Smooth muscle cell (in vitro differentiated cells): ENCODE measurements around the gene DNAJC12. TPM values are rescaled to one million over a fixed set of nuclear protein-coding genes. Genes with fewer than 3 reads are reported as not detected.
"Not testable (repeated sequence)": the region's sequence is repeated elsewhere in the genome, so short reads cannot be mapped to it uniquely, and the experiment has no call there.

Source experiments
- DNase-seq: peaks from one replicate; lab custom pipeline; 2025; ENCODE audit not compliant: unreplicated experiment; lab: John Stamatoyannopoulos, UW
- H2AFZ ChIP-seq: fragments of 200-600 bp; sonication (generic); 2 replicates; pipeline ENCODE4 v1.6.0; 2016; ENCODE audit warnings: antibody characterized with exemption, low read depth, mild to moderate bottlenecking
- H3F3A ChIP-seq: fragments of 200-600 bp; sonication (generic); 2 replicates; pipeline ENCODE4 v1.6.0; 2017; ENCODE audit warnings: antibody characterized with exemption, low read depth
- H3K27ac ChIP-seq: fragments of 200-600 bp; sonication (generic); 2 replicates; pipeline ENCODE4 v1.5.1; 2016; ENCODE audit warnings: low read depth, mild to moderate bottlenecking
- H3K27me3 ChIP-seq: fragments of 200-600 bp; sonication (generic); 2 replicates; pipeline ENCODE4 v1.6.1; 2016; ENCODE audit warnings: low read depth, mild to moderate bottlenecking
- H3K36me3 ChIP-seq: fragments of 200-600 bp; sonication (generic); 2 replicates; pipeline ENCODE4 v1.5.1; 2016; ENCODE audit warnings: low read depth
- H3K4me1 ChIP-seq: fragments of 200-600 bp; sonication (generic); 2 replicates; pipeline ENCODE4 v1.5.1; 2016; ENCODE audit warnings: low read depth
- H3K4me2 ChIP-seq: fragments of 200-600 bp; sonication (generic); 2 replicates; pipeline ENCODE4 v1.6.0; 2016; ENCODE audit warnings: mild to moderate bottlenecking
- H3K4me3 ChIP-seq: fragments of 200-600 bp; sonication (generic); 2 replicates; pipeline ENCODE4 v1.5.1; 2016; ENCODE audit warnings: mild to moderate bottlenecking
- H3K79me2 ChIP-seq: fragments of 200-600 bp; sonication (generic); 2 replicates; pipeline ENCODE4 v1.6.0; 2016; ENCODE audit warnings: low read depth, mild to moderate bottlenecking
- H3K9ac ChIP-seq: fragments of 200-600 bp; sonication (generic); 2 replicates; pipeline ENCODE4 v1.6.0; 2016; ENCODE audit warnings: low read depth
- H3K9me3 ChIP-seq: fragments of 200-600 bp; sonication (generic); replicated peaks from 2 replicates; pipeline ENCODE4 v1.5.1; 2016; ENCODE audit warnings: low read depth
- H4K20me1 ChIP-seq: fragments of 200-600 bp; sonication (generic); 2 replicates; pipeline ENCODE4 v1.6.0; 2016; ENCODE audit warnings: low read depth
- WGBS: methylation state at CpG from one replicate; pipeline ENCODE4 v1.1.7; 2016; ENCODE audit warnings: low lambda C conversion rate; 5-methylcytosine and 5-hydroxymethylcytosine counted together
- polyA plus RNA-seq: library from polyadenylated mRNA; unstranded; fragments of >200 nt; fragmentation: Nextera tagmentation; extraction: Ambion mirVana; gene quantifications from 2 replicates; pipeline ENCODE4 v1.2.1, GENCODE V29; 2016
- total RNA-seq: library from RNA; depleted of rRNA; stranded (reverse); fragments of >200 nt; gene quantifications from 2 replicates; pipeline ENCODE4 v1.2.3, GENCODE V29; 2014
- TF ChIP-seq, protein P1 (sequence below): fragments of 200-600 bp; sonication (generic); IDR thresholded peaks from 2 replicates; pipeline ENCODE4 v1.5.1; 2017; ENCODE audit warnings: borderline replicate concordance, mild to moderate bottlenecking, antibody characterized with exemption; ENCODE audit not compliant: insufficient read depth, poor library complexity, severe bottlenecking

DNAJC12 gene
- total and polyA plus RNA-seq, 2 experiments from 2014 or later: 0.82 to 2.1 TPM

GRCh38 chr10:67883710-67884312 lies 45.8 kb upstream of the DNAJC12 start:
- Histone ChIP-seq H3F3A (peaks cover 6% of the 10 kb centered on the region), H2AFZ (peak overlapping the region; percentile 92), H3K9ac (peak overlapping the region; percentile 73), H3K27me3 (no peaks in the 10 kb centered on the region), H3K79me2 (peaks cover 30% of the 10 kb centered on the region), H3K4me3 (peak overlapping the region; percentile 87), H3K36me3 (peaks cover under 1% of the 10 kb centered on the region), H4K20me1 (peaks cover 21% of the 10 kb centered on the region), H3K9me3 (no peaks in the 10 kb centered on the region), H3K27ac (peak overlapping the region; percentile 79), H3K4me1 (peaks cover 9% of the 10 kb centered on the region), H3K4me2 (peak overlapping the region; percentile 99)
- DNase-seq: no peak
- 42% methylated on average over 13 of the region's 13 CpGs for WGBS
- TF ChIP-seq, protein P1, sequence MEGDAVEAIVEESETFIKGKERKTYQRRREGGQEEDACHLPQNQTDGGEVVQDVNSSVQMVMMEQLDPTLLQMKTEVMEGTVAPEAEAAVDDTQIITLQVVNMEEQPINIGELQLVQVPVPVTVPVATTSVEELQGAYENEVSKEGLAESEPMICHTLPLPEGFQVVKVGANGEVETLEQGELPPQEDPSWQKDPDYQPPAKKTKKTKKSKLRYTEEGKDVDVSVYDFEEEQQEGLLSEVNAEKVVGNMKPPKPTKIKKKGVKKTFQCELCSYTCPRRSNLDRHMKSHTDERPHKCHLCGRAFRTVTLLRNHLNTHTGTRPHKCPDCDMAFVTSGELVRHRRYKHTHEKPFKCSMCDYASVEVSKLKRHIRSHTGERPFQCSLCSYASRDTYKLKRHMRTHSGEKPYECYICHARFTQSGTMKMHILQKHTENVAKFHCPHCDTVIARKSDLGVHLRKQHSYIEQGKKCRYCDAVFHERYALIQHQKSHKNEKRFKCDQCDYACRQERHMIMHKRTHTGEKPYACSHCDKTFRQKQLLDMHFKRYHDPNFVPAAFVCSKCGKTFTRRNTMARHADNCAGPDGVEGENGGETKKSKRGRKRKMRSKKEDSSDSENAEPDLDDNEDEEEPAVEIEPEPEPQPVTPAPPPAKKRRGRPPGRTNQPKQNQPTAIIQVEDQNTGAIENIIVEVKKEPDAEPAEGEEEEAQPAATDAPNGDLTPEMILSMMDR: no peak

- H3K4me3 ChIP-seq: no peak overlapping the region
- TF ChIP-seq, protein P1: no peak
- no peak overlapping the region for H3K27ac ChIP-seq
- DNase-seq: no peak
- no peaks in the 10 kb centered on the region for H3F3A ChIP-seq
- H3K4me2 ChIP-seq: no peak overlapping the region
- no peak overlapping the region for H3K9ac ChIP-seq
- no peaks in the 10 kb centered on the region for H3K27me3 ChIP-seq
- H3K36me3 ChIP-seq: no peaks in the 10 kb centered on the region
- H3K4me1 ChIP-seq: no peaks in the 10 kb centered on the region
- H3K79me2 ChIP-seq: no peaks in the 10 kb centered on the region
- H3K9me3 ChIP-seq: no peaks in the 10 kb centered on the region
- H2AFZ ChIP-seq: no peak overlapping the region
- no peaks in the 10 kb centered on the region for H4K20me1 ChIP-seq
- 93% methylated on average over 7 of the region's 7 CpGs for WGBS
Observed at GRCh38 chr10:67878133-67878532, 40.1 kb upstream of the DNAJC12 start.

GRCh38 chr10:67877421-67877820 lies 39.4 kb upstream of the DNAJC12 start:
- not testable (repeated sequence) for H3K27me3 ChIP-seq, DNase-seq, H3K9ac ChIP-seq, H3K27ac ChIP-seq, H4K20me1 ChIP-seq, H3K9me3 ChIP-seq, H3K4me2 ChIP-seq, H3K4me3 ChIP-seq, H3K36me3 ChIP-seq, H3K4me1 ChIP-seq, H3F3A ChIP-seq, H2AFZ ChIP-seq, H3K79me2 ChIP-seq
- WGBS: 99% methylated on average over 11 of the region's 11 CpGs

GRCh38 chr10:67875340-67876238 lies 37.6 kb upstream of the DNAJC12 start:
- Histone ChIP-seq H3K27ac (no peak overlapping the region), H3K4me1 (no peaks in the 10 kb centered on the region), H3F3A (no peaks in the 10 kb centered on the region), H4K20me1 (no peaks in the 10 kb centered on the region), H3K79me2 (no peaks in the 10 kb centered on the region), H2AFZ (no peak overlapping the region), H3K9me3 (no peaks in the 10 kb centered on the region), H3K27me3 (no peaks in the 10 kb centered on the region), H3K9ac (no peak overlapping the region), H3K4me2 (no peak overlapping the region), H3K4me3 (no peak overlapping the region), H3K36me3 (no peaks in the 10 kb centered on the region)
- 84% methylated on average over 3 of the region's 3 CpGs for WGBS
- TF ChIP-seq, protein P1: no peak
- DNase-seq: no peak
